ENCODE data around the gene SULT4A1.

- peak in 5 of 6 experiments; percentile 45 to 69 (median 48) for TF ChIP-seq CTCF (IDR thresholded peaks at IDR 0.05)
- TF ChIP-seq POLR2A (IDR thresholded peaks at IDR 0.05): no peak
Measured at GRCh38 chr22:43883012-43883661, 20.8 kb upstream of the SULT4A1 start.

Data from esophagus squamous epithelium (tissue), 4 donors.